Measurements from ENCODE around the gene DYSF.
"Not testable (repeated sequence)": the region's sequence is repeated elsewhere in the genome, so short reads cannot be mapped to it uniquely, and the experiment has no call there.

DYSF gene

DNA sequence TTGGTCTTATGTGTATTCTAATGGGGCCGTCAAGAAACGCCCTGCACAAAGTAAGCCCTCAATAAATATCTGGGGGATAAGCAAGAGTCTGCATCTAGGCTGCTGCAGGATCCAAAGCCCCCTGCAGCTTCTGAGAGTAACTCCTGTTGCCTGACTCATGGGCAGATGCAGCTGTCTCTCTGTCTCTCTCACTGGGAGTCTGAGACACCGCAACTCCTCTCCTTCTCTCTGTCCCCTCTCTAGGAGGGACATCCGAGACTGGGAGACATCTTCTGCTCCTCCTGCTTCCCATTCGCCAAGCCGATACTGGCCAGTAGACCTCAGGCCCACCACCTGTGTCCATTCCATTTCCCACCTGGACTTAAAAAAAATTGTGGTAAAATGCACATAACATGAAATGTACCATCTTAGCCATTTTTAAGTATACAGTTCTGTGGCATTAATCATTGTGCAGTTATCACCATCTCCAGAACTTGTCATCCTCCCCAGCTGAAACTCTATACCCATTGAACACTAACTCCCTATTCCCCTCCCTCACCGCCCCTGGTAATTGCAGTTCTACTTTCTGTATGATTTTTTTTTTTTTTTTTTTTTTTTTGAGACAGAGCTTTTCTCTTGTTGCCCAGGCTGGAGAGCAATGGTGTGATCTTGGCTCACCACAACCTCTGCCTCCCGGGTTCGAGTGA, 20.1 kb downstream of the DYSF start:
- DNase-seq, result no peak

DNA sequence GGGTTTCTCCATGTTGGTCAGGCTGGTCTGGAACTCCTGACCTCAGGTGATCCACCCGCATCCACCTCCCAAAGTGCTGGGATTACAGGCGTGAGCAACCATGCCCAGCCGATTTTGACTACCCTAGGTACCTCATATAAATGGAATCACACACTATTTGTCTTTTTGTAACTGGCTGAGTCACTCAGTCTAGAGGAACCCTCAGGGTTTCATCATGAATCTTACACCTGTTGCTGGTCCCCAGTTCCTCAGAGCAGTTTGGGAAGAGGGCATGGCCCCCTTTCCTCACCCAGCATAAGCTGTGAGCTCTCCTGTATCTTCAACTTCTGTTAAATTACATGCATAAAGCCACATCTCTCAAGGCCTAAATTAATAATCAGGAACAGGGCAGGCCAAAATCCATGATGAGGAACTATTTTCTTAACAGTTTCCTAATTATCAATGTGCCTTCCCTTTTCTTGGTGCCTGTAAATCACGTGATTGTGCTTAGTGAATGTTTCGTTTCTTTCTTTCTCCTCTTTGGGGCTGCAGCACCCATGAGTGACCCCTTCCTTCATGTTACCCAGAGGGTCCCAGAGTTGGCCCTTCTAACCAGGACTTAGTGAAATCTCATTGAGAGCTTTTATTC, 20.9 kb downstream of the DYSF start:
- DNase-seq, result no peak

DNA sequence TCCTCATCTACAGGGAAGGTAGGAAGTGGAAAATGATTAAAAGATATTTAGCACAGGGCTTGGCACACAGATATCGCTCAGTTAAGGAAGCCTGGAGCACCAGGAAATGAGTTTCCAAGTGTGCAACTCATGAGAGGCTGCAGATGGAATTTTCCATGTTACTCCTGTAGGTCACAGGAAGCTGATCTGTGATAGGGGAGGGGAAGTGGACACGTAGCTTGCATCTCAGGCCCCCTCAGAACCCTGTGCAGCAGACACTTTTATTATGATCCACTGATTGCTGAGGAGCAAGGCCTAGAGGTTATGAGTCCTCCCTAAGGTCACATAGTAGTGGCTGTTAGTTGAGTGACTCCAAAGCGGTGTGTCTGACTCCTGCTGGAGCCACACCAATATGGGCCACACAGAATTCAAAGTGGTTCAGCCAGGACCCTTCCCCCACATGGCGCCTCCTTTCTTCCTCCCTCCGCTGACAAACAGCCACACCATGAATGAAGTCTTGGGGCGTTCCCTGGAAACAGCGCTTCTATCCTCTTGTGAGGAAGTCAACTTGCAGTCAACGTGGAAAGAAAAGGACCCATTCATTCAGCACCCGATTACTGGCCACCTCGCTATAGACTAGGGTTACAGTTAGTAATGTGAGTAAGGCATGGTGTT, 21.5 kb downstream of the DYSF start:
- no peak for DNase-seq

DNA sequence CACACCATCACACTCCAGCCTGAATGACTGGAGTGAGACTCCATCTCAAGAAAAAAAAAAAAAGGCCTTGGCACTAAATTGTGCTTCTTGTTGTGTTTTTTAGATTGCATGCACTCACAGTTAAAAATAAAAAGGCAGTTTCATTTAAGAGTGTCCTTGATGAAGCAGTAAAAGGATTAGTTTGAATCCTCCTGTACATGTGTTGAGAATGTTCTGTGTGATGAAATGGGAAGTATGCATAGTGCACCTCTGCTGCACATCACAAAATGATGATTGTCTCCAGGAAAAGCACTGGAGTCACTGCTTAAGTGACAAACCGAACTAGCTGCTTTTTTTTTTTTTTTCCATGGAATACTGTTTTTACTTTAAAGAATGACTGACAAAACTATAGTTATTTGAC, 23.1 kb downstream of the DYSF start:
- no peak for DNase-seq

DNA sequence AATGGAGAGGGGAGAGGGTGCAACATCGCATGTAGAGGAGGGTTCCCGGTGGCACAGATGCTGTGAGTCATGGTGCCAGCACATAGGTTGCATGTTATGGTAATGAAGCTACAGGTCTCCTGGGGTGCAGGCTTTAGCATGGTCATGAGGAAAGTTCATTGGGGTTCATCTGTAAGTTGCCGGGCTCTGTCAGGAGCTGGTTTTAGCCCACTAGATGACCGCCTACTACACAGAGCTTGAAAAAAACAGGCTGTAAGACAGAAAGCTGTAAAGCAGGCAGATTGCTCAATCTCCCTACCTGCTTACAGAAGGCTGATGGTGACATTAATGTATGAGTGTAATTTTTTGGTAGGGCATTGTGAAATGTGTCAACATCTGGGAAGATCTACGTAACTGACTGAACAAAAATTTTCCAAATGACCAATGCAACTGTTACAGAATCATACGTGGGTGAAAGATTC, 23.9 kb downstream of the DYSF start:
- DNase-seq, result no peak

DNA sequence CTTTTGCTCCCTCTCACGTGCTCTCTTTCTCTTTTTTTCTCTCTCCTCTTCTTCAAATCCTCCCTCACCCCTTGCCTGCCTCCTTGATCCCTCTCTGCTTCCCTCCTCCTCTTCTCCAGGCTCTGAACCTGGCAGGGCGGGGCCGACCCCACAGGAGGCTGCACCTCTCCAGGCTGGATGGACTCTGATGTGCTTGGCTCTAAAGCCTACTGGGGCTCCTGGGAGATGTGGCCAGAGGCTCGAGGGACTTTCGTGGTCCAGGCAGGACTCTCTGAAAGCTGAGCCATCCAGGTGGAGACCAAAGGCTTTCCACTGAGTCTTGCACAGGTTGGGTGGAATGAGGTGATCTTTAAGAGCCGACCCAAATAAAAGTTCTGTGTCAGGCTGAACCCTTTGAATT, 25.4 kb downstream of the DYSF start:
- DNase-seq, result no peak

DNA sequence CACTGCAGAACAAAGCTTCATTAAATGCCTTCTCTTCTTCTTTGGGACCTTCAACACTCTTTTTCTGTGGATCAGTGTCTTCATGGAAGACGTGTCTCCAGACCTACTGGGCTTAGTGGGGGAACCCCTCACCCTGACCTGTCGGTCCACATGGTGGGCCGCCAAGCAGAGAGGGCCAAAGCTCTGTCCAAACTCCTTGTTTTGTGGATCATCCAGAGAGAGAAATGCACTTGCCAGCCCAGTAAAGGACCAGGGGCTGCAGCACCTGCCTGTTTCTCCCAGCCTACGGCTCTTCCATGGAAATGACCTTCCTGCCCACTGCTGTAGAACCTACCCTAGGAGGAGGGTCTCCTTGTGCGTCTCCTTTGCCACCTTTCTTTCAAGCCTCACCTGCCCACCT, 25.9 kb downstream of the DYSF start:
- no peak for DNase-seq

DNA sequence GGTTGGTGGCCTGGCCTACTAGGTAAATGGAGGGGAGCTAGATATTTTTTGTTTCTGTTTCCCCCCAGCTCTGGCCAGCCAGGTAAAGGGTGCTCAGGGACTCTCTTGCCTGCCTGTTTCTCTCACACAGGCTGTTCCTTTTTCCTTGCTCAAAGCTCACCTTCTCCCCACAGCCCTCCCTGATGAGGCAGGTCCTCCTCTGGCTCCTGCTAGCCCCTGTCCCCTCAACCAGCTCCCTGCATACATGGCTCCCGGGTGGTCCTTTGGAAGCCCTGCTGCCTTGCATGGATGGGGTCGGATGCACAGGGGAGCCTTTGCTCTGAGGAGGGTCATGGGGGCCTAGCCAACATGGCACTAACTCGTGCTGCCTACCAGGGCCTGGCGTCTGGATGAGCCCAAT, 27.8 kb downstream of the DYSF start:
- no peak for DNase-seq

DNA sequence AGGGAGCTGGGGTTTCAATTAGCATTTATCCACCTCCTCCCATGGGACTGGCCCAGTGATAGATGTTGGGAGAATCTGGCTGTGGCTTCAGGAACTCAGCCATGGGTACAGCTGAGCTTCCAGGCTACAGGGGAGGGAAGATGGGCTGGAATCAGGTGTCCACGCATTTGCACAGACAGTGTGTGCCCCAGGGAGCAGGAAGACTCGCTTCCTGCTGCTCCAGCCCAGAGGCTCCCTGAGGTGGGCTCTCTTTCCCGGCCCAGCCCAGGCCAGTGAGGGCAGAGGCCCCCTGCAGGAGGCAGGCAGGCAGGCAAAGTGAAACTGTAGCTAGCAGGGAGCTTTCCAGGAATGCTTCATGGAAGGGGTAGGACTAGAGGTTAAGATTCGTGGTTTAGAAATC, 28.7 kb downstream of the DYSF start:
- DNase-seq, result no peak

DNA sequence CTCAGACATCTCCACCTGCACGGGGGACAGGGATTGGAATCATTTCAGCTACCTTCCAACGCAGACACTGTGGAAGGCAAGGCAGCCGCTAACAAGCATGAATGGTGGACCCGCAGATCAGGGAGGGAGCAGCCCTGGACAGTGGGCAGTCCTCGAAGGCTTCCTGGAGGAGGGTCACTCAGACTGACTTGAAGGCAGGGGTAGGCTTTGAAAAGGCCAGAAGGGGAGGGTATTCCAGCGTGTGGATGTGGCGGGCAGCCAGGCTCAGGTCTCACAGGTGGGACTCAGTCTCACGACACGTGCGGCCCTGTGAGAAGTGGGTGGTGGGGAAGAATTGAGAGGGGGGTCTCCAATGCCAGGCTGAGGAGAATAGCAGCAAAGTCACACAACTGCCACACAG, 29.9 kb downstream of the DYSF start:
- DNase-seq, result no peak

DNA sequence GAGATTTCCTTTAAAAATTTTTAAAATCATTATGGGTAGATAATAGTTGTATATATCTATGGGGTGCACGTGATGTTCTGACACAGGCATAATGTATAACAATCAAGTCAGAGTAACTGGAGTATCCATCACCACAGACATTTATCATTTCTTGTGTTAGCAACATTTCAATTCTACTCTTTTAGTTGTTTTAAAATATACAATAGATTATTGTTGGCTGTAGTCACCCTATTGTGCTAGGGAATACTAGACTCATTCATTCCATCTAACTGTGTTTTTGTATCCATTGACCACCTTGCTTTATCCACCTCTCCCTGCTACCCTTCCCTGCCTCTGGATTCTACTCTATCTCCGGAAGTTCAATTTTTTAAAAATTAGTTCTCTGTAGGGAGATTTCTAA, 31.0 kb downstream of the DYSF start:
- no peak for DNase-seq

DNA sequence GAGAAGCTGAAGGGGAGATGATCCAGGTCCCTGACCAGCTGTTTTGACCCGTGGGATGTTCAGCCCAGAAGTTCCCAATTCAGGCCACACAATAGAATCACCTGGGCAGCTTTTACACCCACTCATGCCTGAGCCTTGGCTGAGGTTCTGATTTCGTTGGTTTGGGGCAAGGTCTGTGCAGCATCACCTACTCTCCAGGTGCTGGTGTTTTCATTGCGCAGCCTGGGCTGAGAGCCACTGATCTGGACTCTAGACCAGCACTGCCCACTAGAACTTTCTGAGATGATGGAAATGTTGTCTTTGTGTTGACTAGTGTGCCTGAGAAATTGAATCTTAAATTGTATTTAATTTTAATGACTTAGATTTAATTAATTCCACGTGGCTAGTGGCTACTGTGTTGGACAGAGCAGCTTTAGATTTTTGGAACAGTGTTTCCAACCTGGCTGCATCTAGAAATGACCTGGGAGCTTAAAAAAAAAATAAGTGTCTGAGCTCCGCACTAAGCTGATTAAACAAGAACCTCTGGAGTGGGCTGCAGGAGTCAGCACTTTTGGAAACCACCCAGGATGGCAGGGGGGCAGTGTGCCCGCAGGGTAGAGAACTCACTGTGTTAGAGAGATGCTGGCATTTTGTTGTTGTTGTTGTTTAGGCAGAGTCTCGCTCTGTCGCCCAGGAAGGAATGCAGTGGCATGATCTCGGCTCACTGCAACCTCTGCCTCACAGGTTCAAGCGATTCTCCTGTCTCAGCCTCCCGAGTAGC, 33.7 kb downstream of the DYSF start:
- no peak for DNase-seq

DNA sequence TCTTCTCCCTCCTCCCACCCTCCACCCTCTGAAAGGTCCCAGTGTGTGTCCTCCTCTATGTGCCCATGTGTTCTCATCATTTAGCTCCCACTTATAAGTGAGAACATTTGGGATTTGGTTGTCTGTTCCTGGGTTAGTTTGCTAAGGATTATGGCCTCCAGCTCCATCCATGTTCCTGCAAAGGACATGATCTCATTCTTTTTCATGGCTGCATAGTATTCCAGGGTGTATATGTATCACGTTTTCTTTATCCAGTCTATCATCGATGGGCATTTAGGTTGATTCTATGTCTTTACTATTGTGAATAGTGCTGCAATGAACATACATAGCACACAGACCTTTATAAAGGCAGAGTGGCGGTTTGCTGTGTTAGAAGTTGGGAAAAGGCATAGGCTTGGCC, 38.2 kb downstream of the DYSF start:
- DNase-seq, result not testable (repeated sequence)

DNA sequence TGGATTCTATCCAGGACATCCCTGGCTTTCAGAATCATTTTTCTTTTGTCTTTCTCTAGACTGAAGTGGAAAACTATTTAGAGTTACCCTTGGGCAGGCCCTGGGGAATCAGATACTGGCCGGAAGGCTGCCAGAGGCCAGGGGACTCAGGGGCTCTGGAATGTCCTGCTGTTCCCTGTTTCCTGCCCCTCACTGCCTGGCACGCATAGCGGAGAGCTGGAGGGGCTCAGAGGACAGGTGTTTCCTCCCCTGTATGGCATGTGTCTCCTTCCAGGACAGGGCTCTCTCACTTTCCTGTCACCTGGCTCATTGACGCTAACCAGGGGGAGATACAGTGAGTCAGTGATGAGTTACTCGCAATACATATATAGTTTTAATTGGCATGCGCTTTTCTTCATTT, 38.8 kb downstream of the DYSF start:
- DNase-seq, result no peak

DNA sequence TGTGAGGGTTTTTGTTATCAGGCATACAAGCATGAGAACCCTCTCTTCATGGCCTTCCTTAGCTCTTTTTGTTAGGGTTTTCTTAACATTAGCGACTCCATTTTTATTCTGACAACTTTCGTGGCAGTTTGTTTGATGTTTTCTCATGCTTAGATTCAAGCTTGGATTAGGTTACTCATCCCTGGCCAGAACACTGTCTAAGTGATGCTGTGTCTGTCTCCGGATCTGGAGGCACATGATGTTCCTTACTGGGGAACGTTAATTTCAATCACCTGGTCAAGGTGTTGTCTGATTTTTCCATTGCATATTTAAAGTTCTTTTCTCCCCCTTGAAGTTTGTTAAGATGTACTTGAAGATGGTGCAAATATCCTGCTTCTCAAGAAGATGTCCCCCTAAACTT, 40.7 kb downstream of the DYSF start:
- DNase-seq, result no peak

DNA sequence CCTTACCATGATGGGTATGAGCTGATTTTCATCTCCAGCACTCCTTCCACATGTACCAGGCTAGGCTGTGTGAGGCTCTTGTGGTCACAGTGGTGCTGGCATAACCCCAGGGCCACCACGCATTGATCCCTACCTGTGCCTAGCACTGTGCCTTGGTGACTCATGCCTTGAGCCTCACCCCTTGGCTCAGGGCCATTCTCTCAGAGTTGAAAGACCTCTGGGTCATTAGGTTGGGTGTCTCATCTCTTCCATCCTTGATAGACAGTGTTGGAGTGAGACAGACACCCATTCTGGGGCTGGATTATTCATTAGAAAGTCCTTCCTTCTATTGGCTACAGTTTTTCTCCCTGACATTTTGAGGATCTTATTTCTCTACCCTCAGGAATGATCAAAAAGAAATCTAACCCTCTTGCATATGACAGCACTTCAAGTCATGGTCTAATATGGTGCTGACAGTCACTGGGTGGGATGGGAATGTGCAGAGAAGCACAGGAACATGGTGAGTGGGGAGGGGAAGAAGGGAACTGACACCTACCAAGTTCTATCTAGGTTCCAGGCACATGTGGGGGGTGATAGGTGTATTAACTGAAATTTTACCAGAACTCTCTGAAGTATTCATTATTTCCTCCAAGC, 41.3 kb downstream of the DYSF start:
- no peak for DNase-seq

DNA sequence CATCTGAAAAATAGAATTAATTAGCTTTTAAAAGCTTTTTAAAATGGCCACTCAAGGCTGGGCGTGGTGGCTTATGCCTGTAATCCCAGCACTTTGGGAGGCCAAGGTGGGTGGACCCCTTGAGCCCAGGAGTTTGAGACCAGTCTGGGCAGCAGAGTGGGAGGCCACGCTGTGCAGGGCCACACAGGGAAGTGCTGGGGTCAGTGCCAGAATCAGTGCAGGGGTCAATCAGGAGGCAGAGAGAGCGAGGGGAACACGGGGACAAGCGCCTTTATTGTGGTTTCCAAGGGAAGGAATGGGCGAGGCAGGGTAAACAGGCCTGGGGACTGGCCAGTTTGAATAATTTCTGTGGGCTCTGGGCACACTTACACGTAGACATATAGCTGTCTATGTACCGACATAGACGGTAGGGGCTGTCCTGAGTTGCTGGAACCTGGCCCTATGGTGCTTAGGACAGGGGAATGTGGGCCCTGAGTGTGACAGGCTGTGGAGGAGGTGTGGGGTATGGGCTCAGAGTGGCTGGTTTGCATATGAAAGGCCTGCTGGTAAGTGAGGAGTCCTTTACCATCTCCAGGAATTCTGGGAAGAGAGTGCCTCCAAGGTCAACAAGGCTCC, 42.9 kb downstream of the DYSF start:
- DNase-seq, result no peak

DNA sequence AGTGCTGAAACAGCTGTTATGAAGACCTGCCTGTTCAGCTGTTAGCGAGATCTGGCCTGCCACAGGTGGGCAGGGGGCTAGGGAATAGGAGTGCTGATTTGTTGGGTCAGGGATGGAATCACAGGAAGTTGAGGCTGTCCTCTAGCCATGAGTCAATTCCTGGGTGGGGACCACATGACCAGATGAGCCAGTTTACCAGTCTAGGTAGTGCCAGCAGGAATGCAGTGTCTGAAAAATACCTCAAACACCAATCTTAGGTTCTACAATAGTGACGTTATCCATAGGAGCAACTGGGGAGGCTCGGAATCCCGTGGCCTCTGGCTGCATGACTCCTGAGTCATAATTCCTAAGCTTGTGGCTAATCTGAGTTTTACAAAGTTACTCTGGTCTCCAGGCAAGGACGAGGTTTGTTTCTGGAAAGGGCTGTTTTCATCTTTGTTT, 44.9 kb downstream of the DYSF start:
- DNase-seq, result no peak

DNA sequence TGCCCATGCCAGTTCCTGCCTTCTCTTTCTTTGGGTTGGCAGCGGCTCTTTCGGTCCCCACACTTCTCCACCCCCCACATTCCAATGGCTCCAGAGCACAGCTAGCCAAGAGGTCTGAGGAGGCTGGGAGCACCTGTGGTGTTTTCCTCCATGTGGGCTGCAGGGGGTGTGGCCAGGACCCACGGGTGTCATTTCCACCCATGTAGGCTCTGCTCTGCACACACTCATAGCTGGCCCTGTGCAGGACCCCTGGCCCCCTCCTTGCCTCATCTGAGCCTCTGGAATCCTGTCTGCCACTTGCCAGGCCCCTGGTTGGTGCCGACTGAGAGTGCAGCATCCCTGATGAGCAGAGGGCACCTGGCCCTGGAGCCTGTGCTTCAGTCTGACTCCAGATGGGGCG, 46.3 kb downstream of the DYSF start:
- DNase-seq, result no peak

DNA sequence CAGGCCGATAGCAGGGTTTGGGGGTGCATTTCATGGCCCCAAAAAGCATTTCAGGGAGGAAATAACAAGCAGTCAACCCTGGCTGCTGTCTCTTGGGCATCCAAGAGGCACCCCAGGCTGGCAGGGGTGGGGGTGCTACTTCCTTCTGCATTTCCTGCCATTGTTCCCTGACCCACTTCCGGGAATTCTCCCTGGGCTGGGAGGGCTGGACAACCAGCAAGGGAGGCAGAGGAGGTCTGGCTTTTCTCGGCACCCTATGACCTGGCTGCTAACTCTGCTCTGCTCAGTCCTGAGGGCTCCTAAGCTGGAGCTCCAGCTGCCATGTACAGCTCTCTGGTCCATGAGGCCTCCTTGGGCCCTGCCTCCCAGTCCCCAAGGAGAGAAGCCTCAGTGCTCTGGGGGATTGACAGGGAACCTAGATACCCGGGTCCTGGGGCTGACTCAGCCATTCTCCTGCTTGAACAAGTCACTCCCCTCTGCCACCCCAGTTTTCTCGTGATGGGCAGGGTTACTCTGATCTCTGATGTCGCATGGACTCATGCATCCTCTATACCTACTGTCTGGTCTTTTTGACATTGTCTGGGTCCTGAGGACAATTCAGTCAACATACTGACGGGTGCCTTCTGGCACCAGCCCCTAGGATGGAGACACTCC, 47.2 kb downstream of the DYSF start:
- DNase-seq, result no peak

DNA sequence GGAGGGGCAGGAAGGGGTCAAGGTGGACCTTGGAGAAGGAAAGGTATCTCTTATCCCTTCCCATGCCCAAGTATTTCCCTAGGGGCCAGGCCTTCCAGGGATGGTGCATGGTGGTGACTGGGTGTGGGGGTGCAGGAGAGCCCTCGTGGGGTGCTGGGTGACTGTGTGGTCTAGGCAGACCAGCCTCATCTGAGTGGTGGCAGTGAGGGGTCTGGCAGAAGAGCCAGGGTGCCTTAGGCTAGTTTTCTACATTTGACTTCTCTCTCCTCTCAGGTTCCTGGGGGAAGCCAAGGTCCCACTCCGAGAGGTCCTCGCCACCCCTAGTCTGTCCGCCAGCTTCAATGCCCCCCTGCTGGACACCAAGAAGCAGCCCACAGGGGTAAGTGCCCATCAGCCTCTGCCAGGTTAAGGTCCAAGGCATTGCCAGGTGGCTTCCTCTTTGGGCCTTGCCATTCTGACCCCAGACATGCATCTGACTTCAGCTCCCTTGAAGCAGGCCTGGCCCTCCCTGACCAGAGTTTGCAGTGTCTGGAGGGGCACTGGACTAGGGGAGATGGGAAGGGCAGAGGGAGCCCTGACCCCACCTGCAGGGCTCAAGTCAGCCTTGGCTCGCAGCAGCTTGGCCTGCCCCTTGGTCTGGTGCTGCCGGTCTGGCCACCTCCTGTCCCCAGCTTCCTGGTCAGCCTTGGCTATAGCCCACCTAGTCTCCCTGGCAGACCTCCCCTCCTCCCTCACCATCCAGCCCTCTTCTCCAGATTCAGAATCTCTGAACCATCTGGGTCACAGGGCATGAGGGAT, 49.8 kb downstream of the DYSF start:
- DNase-seq, result no peak
